T-helper 9 cell (primary cell): Measurements from ENCODE around the gene WDTC1.

Experiments
- DNase-seq: peaks from one replicate; pipeline ENCODE4 v3.0.0-alpha.2; 2020

Gene WDTC1

GRCh38 chr1:27336756-27337155, 102.3 kb downstream of the WDTC1 start:
- DNase-seq: no peak

GRCh38 chr1:27338751-27339150, 104.3 kb downstream of the WDTC1 start:
- DNase-seq: no peak

GRCh38 chr1:27339213-27339612, 104.8 kb downstream of the WDTC1 start:
- no peak for DNase-seq

GRCh38 chr1:27341525-27342252, 107.3 kb downstream of the WDTC1 start, which contains the start of gene SYTL1:
SYTL1 (plus strand) TSS chr1:27342022; CDS start chr1:27345335, 3,313 bp downstream.
- DNase-seq: peak; percentile 50

GRCh38 chr1:27342391-27342777, 108.0 kb downstream of the WDTC1 start:
- DNase-seq: no peak

- DNase-seq: peak; percentile 72
Observed at GRCh38 chr1:27342778-27343638, 108.6 kb downstream of the WDTC1 start.

- DNase-seq: no peak
Observed at GRCh38 chr1:27343639-27344025, 109.2 kb downstream of the WDTC1 start.

- no peak for DNase-seq
Observed at GRCh38 chr1:27345272-27345671, 110.8 kb downstream of the WDTC1 start.

- no peak for DNase-seq
Observed at GRCh38 chr1:27346357-27346756, 111.9 kb downstream of the WDTC1 start.

GRCh38 chr1:27346991-27347624, 112.7 kb downstream of the WDTC1 start:
- no peak for DNase-seq

GRCh38 chr1:27348861-27349783, 114.7 kb downstream of the WDTC1 start:
- no peak for DNase-seq

GRCh38 chr1:27349784-27350662, 115.6 kb downstream of the WDTC1 start:
- no peak for DNase-seq

GRCh38 chr1:27350663-27351540, 116.5 kb downstream of the WDTC1 start:
- DNase-seq: no peak

- no peak for DNase-seq
Observed at GRCh38 chr1:27351541-27352107, 117.2 kb downstream of the WDTC1 start.

GRCh38 chr1:27353166-27353565, 118.7 kb downstream of the WDTC1 start:
- no peak for DNase-seq

GRCh38 chr1:27353629-27354028, 119.2 kb downstream of the WDTC1 start:
- no peak for DNase-seq

GRCh38 chr1:27355683-27356082, 121.3 kb downstream of the WDTC1 start:
- DNase-seq: no peak

GRCh38 chr1:27356277-27356618, 121.8 kb downstream of the WDTC1 start:
- DNase-seq: no peak

GRCh38 chr1:27356619-27357280, 122.3 kb downstream of the WDTC1 start:
- DNase-seq: no peak
